HG02981 (cell line): ENCODE measurements around the gene RNF157.

Source experiments
- ATAC-seq: cut with Tn5 transposase; IDR thresholded peaks from one replicate; pipeline ENCODE4 v1.9.1; 2021; ENCODE audit warnings: mild to moderate bottlenecking, moderate library complexity; ENCODE audit not compliant: unreplicated experiment

RNF157 gene

GRCh38 chr17:76142585-76143041 lies 97.7 kb downstream of the RNF157 start:
- ATAC-seq = no peak

GRCh38 chr17:76142039-76142584 lies 98.2 kb downstream of the RNF157 start:
- no peak for ATAC-seq

GRCh38 chr17:76141212-76142038 lies 98.9 kb downstream of the RNF157 start, which contains the start of gene FOXJ1:
TSS of gene FOXJ1 (minus strand) at chr17:76141245. CDS start at chr17:76140395, 850 bp downstream.
- ATAC-seq = peak; percentile 63

GRCh38 chr17:76140661-76141211 lies 99.6 kb downstream of the RNF157 start:
- peak; percentile 15 for ATAC-seq

- ATAC-seq = no peak
Observed at GRCh38 chr17:76139801-76140660, 100.3 kb downstream of the RNF157 start.

GRCh38 chr17:76138896-76139752 lies 101.2 kb downstream of the RNF157 start:
- ATAC-seq = no peak

GRCh38 chr17:76138234-76138895 lies 101.9 kb downstream of the RNF157 start:
- ATAC-seq = no peak

- no peak for ATAC-seq
Observed at GRCh38 chr17:76137351-76138233, 102.7 kb downstream of the RNF157 start.

GRCh38 chr17:76137001-76137350 lies 103.3 kb downstream of the RNF157 start:
- no peak for ATAC-seq

- no peak for ATAC-seq
Observed at GRCh38 chr17:76136276-76137000, 103.9 kb downstream of the RNF157 start.

GRCh38 chr17:76135810-76136188 lies 104.5 kb downstream of the RNF157 start:
- ATAC-seq = no peak

- no peak for ATAC-seq
Observed at GRCh38 chr17:76134911-76135809, 105.1 kb downstream of the RNF157 start.

GRCh38 chr17:76132574-76133338 lies 107.5 kb downstream of the RNF157 start:
- ATAC-seq = no peak

- no peak for ATAC-seq
Observed at GRCh38 chr17:76131692-76132573, 108.4 kb downstream of the RNF157 start.

- no peak for ATAC-seq
Observed at GRCh38 chr17:76131051-76131691, 109.1 kb downstream of the RNF157 start.
